Activated T-cell treated with anti-CD3 and anti-CD28 coated beads for 24 hours (primary cell): Measurements from ENCODE around the gene AMFR.
"Not testable (repeated sequence)": the region's sequence is repeated elsewhere in the genome, so short reads cannot be mapped to it uniquely, and the experiment has no call there.

Experiments
- DNase-seq: peaks from one replicate; pipeline ENCODE4 v3.0.0-alpha.2; 2020; ENCODE audit warnings: low read depth

The AMFR gene

GRCh38 chr16:56388209-56388608 lies 37.1 kb downstream of the AMFR start:
- no peak for DNase-seq

- DNase-seq = no peak
Measured at GRCh38 chr16:56387396-56387795, 37.9 kb downstream of the AMFR start.

GRCh38 chr16:56384074-56384721 lies 41.1 kb downstream of the AMFR start:
- no peak for DNase-seq

- DNase-seq = no peak
Measured at GRCh38 chr16:56382901-56383355, 42.4 kb downstream of the AMFR start.

- no peak for DNase-seq
Measured at GRCh38 chr16:56382459-56382858, 42.9 kb downstream of the AMFR start.

DNA sequence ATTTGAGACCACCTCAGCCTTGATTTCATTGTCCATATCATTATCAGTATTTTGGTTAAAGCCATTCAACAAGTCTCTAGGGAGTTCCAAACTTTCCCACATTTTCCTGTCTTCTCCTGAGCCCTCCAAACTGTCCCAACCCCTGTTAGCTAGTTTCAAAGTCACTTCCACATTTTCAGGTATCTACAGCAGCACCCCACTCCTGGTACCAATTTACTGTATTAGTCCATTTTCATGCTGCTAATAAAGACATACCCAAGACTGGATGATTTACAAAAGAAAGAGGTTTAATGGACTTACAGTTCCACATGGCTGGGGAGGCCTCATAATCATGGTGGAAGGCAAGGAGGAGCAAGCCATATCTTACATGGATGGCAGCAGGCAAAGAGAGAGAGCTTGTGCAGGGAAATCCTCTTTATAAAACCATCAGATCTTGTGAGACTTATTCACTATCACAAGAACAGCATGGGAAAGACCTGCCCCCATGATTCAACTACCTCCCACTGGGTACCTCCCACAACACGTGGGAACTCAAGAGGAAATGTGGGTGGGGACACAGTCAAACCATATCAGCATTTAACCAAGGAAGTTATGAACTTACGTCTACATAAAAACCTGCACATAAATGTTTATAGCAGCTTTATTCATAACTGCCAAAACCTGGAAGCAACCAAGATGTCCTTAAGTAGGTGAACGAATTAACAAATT lies 44.4 kb downstream of the AMFR start:
- DNase-seq = not testable (repeated sequence)

DNA sequence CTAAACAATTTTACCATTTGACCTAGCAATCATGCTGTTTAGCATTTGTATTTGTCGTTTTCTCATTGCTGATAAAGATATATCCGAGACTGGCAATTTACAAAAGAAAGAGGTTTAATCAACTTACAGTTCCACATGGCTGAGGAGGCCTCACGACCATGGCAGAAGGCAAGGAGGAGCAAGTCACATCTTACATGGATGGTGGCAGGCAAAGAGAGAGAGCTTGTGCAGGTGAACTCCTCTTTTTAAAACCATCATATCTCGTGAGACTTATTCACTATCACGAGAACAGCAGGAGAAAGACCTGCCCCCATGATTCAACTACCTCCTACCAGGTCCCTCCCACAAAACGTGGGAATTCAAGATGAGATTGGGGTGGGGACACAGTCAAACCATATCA lies 46.3 kb downstream of the AMFR start:
- not testable (repeated sequence) for DNase-seq

GRCh38 chr16:56375792-56376191 lies 49.6 kb downstream of the AMFR start:
- DNase-seq = not testable (repeated sequence)

DNA sequence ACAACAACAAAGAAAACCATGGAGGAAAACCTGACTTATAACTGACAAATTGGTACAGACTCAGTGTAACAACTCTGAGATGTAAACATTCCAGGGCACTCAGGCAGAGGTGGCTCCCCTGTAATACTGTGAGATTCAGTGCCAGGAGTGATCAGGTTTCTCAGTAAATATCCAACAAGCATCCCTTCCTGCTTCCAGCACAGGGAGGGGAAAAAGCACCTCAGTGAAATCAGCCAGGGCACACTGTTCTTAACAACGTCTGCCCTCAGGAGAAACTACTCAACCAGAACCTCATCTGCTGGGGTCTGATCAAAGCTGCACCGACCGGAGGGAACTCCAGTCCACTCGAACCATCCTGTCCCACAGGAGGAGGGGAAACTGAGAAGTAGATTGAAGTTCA lies 52.3 kb downstream of the AMFR start:
- no peak for DNase-seq

- DNase-seq = no peak
Measured at GRCh38 chr16:56372013-56372634, 53.2 kb downstream of the AMFR start.

- no peak for DNase-seq
Measured at GRCh38 chr16:56371660-56371937, 53.7 kb downstream of the AMFR start.

DNA sequence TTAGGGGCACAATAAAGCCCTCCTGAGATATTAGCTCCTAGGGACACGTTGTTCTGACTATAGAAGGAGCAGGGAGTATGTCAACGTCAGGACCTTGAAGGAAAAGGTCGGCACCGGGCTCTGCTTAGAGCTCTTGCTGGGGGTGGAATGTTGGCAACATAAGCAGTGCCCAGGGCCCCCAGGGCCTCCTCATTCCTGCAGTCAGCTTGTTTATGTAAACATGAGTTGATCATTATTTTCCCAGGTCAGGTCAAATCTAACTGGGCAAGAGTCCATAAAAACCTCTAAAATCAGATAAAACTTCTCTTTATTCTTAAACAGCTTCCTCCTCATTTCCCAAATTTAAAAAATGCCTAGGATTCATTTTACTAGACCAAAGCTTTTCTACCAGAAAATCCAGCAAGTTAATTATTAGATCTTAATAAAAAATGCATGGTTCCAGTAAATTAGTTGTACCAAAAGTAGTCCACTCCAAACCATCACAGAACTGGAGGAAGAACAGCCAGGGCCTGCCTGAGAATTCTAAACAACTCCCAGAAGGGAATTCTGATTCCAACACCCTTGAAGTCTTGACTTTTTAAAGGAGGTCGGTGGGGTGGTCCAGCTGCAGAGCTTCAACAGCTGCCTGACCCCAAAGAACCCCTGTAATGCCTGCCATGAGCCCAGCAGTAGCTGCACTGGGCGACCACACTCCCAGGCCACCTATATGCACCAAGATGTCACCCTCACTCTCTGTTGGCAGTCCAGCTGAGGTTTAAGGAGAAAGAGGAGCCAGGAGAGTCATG lies 54.3 kb downstream of the AMFR start:
- no peak for DNase-seq

- no peak for DNase-seq
Measured at GRCh38 chr16:56370185-56370874, 55.0 kb downstream of the AMFR start.

DNA sequence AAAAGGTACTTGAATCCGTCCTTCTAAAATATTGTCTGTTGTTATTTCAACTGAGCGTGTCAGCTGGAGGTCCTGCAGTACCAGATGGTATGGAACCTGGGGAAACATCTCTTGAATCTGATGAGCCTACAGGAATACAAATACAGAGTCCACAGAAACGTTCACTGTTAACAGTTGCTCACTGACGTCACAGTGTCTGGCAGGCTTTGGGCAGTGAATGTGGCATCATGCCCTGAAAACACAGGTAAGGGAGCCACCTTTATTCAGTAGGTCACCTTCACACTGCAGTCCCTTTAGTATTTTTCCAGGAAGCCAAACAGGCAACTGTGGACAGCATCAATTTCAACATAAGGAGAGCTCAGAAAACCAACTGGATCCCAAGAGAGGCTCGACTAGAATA lies 56.1 kb downstream of the AMFR start:
- no peak for DNase-seq

DNA sequence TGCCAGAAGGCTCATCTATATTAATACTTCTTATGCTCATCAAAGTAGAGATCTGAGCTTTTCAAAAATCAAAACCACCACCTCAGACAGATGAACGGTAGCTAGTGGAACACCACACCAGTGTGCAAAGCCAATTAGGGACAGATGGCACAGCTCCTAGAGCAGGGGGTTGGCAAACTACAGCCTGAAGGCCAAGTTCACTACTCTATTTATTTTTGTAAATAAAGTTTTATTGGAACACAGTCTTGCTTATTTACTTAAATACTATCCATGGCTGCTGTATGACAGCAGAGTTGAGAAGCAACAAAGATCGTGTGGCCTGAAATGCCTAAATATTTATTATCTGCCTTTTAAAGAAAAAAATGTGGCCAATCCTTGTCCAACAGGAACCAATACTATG lies 56.8 kb downstream of the AMFR start:
- DNase-seq = no peak

DNA sequence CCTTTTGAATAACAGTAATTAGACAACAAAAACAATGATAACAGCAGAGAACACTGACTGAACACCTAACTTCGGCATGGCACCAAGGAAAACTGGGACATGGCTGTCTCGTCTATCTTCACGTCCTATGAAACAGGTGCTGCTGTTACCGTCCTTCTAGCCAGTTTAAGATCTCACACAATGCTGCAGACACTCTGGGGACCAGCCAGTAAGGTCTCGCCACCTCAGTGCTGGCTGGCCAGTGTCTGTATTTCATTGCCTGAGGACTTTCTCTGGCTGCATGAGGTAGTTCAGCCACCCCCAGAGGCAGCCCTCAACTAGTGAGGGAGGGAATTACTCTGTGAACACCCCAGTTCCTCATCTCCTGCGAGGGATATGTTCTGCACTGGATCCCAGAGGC lies 57.6 kb downstream of the AMFR start:
- DNase-seq = no peak

GRCh38 chr16:56366945-56367344 lies 58.4 kb downstream of the AMFR start:
- no peak for DNase-seq

- no peak for DNase-seq
Measured at GRCh38 chr16:56365552-56365951, 59.8 kb downstream of the AMFR start.

GRCh38 chr16:56364865-56365264 lies 60.5 kb downstream of the AMFR start:
- DNase-seq = no peak

DNA sequence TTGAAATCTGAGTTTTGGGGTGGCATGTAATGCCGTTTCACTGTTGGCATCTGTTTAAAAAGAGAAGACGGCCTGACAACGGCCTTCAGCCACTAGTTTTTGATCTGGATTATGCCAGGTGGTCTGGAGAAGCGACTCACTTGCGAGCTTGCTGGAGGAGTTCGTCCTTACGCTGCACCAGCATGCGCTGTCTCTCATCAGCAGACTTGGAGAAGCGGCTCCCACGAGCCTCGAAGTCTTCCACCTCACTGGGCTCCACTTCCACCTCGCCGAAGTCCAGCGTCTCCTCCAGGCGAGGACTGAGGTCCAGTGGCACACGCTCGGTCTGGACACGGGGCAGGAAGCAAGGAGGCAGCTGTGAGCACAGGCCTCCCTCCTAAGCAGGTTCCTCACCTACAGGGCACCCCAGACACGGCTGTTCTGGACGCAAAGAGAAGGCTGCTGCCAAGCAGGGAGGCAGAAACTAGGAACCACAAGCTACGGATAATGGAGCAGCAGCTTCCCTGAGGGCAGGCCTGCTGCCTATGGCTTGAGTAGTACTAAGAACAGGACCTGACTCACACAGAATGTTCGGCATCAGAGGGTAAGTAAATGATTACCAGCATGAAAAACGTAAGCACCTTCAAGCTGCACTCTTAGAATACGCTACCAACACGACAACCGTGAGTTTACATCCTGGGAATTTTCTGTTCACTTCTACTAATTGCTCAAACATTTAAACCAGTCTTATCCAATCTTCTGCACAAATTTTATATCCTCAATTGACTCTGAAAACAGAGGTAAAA lies 61.4 kb downstream of the AMFR start:
- no peak for DNase-seq

- DNase-seq = no peak
Measured at GRCh38 chr16:56363181-56363716, 62.1 kb downstream of the AMFR start.
